HS-27A (cell line): ENCODE results near the gene S1PR2.
A peak's percentile ranks its signal among the peaks of the same experiment; 100 is the strongest.
"Not testable (repeated sequence)": the region's sequence is repeated elsewhere in the genome, so short reads cannot be mapped to it uniquely, and the experiment has no call there.

Source experiments
- DNase-seq: peaks from one replicate; pipeline ENCODE4 v3.0.0-alpha.2; 2012; ENCODE audit warnings: low read depth, missing footprints

Gene S1PR2

GRCh38 chr19:10252707-10253106 is 21.6 kb upstream of the S1PR2 start:
- no peak for DNase-seq

DNA sequence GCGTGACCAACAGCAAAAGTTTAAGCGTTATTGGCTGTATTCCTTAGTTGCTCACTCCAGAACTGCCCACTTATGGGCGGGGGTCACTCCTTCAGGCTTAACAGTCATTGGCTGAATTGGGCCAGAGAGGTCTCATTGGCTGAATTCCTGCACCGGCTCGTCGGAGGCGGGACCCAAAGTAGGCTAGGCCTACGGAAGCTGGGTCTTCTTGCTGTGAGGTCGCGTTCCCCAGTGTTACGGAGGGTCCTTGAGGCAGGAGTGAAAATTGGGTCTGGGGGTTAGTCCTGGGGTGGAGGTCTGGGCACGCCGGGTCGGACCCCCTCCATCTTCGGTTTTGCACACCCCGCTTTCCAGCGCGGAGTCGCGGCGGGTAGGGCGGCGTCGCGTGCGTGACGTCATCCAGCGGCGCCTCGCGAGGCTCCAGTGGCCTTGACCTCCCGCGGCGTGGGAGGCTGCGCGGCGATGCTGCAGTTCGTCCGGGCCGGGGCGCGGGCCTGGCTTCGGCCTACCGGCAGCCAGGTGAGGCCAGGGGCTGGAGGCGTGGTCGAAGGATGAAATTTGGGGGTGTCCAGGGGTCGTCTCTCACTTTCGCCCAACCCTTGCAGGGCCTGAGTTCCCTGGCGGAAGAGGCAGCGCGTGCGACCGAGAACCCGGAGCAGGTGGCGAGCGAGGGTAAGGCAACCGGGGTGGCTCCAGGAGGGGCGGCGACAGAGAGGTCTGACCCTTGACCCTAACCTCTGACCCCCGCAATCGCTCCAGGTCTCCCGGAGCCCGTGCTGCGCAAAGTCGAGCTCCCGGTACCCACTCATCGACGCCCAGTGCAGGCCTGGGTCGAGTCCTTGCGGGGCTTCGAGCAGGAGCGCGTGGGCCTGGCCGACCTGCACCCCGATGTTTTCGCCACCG is 20.9 kb upstream of the S1PR2 start, which contains the start of gene MRPL4:
MRPL4 (plus strand) TSS at position 423 of the 903 bp plus-strand sequence; CDS start at position 463, 40 bp downstream.
- peak; percentile 95 for DNase-seq

- DNase-seq: no peak
Observed at GRCh38 chr19:10246511-10246910, 15.4 kb upstream of the S1PR2 start.

GRCh38 chr19:10245189-10245939 is 14.2 kb upstream of the S1PR2 start:
- DNase-seq: no peak

DNA sequence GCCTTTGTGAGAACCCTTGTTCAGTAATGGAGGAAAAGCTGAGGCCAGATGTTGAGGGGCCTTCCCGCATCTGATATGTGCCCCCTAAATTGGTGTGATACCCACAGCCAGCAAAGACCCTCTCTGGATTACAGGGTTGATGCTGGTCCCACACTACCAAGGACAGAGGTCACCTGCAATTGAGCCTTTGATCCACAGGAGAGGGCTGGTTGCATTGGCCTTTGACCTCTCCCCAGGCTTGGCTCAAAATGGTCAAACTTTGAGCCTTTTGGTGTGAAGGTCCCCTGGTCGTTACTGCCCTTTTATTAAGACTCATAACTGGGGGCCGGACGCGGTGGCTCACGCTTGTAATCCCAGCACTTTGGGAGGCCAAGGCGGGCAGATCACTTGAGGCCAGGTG is 12.5 kb upstream of the S1PR2 start:
- no peak for DNase-seq

DNA sequence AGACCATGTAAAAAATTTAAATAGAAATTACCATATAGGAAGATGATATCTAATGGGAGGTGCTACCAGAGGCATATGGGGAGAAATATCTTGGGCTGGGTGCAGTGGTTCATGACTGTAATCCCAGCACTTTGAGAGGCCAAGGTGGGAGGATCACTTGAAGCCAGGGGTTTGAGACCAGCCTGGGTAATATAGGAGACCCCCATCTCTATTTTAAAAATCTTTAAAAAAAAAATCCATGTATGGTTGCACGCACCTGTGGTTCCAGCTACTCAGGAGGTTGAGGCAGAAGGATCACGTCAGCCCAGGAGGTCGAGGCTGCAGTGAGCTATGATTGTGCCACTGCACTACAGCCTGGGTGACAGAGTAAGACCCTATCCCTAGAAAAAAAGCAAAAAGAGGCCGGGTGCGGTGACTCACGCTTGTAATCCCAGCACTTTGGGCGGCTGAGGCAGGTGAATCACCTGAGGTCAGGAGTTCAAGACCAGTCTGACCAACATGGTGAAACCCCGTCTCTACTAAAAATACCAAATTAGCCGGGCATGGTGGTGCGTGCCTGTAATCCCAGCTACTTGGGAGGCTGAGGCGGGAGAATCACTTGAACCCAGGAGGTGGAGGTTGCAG is 10.8 kb upstream of the S1PR2 start:
- not testable (repeated sequence) for DNase-seq

GRCh38 chr19:10238172-10238783 is 7.1 kb upstream of the S1PR2 start:
- DNase-seq: no peak

GRCh38 chr19:10237702-10238101 is 6.6 kb upstream of the S1PR2 start:
- no peak for DNase-seq

DNA sequence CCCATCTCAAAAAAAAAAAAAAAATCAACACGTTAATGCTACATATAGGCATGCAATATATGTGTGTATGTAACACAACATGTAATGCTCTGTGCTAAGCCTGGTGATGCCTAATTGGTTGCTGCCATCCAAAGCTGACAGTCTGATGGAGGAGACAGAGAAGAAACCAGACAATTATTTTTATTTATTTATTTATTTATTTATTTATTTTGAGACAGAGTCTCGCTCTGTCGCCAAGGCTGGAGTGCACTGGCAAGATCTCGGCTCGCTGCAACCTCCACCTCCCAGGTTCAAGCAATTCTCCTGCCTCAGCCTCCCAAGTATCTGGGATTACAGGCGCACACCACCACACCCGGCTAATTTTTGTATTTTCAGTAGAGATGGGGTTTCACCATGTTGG is 4.3 kb upstream of the S1PR2 start:
- DNase-seq: not testable (repeated sequence)

DNA sequence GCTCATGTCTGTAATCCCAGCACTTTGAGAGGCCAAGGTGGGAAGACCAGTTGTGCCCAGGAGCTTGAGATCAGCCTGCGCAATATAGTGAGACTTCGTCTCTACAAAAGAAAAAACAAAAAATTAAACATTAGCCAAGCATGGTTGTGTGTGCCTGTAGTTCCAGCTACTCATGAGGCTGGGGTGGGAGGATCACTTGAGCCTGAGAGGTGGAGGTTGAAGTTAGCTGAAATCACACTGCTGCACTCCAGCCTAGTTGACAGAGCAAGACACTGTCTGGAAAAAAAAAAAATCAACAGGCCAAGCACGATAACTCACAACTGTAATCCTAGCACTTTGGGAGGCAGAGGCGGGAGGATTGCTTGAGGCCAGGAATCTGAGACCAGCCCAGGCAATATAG is 3.9 kb upstream of the S1PR2 start:
- no peak for DNase-seq

- DNase-seq: no peak
Observed at GRCh38 chr19:10233946-10234345, 2.8 kb upstream of the S1PR2 start.

- no peak for DNase-seq
Observed at GRCh38 chr19:10231612-10232228, 589 bp upstream of the S1PR2 start.

- DNase-seq: no peak
Observed at GRCh38 chr19:10230173-10230860, 814 bp downstream of the S1PR2 start.

DNA sequence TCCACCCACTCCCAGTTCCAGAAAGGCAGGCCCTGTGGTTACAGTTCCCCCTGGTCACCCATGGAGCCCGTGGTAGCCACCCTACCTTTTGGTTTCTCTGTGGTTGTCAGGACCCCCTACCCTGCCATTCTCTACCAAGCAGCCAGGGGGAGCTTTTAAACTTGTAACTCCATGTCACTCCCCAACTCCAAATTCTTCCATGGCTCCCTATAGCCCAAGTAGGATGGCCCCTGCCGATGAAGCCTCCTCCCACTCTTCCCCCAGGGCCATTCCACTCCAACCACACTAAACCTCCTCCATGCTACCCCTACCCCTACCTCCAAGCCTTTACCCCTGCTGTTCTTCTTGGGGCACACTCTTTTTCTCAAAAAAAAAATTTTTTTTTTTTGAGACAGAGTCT is 2.2 kb downstream of the S1PR2 start:
- DNase-seq: no peak

GRCh38 chr19:10228393-10228792 is 2.7 kb downstream of the S1PR2 start:
- DNase-seq: no peak

DNA sequence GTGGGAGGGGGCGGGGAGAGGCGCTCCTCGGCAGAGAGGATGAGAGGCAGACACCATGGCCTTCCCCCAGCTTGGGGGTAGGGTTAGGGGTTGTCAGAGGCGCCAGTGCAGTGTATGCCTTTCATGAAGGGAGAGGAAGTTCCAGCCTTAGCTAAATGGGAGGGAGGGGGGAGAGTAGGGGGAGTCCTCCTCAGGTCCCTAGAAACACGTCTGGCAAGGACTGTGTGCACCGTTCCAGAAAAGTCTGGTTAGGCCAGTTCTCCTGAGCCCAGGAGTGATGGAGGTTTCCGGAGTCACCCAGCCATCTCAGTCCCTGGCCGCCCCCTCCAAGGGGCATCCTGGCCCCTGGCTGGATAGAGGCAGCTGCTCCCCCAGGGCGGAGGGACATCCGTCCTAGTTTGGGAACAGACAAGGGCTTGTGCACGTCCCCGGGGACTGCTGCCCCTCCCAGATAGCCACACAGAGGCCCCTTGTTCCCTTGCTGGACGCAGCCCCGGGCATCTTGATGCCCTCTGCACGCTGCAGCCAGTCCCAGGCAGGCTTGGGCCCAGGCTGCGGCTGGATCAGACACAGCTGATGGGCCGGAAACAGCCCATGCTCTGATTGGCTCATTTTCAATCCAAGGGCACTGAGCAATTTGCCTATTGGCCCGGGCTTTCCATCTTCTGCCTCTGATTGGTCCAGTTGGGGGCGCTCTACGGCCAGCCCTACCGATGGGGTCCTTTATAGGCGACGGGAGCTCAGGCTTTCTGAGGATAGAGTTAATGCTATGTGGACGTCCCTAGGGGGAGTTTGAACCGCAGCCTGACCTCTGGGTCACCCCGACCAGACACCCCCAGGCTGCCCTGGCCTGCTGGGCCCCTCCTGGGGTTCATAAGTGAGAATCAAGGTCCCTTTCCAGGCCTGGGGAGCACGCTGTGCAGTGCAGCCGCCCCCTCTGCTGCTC is 3.8 kb downstream of the S1PR2 start:
- DNase-seq: no peak

GRCh38 chr19:10226376-10227025 is 4.6 kb downstream of the S1PR2 start:
- DNase-seq: no peak

- no peak for DNase-seq
Observed at GRCh38 chr19:10226021-10226375, 5.1 kb downstream of the S1PR2 start.

GRCh38 chr19:10224337-10224736 is 6.8 kb downstream of the S1PR2 start:
- DNase-seq: no peak
